ENCODE measurements around the gene TCEANC. TPM values are rescaled to one million over a fixed set of nuclear protein-coding genes. Genes with fewer than 3 reads are reported as not detected.

Gene TCEANC
- total RNA-seq, 1 experiment from 2014 or later, result 4.0 TPM

GRCh38 chrX:13697976-13698375 is 45.0 kb downstream of the TCEANC start:
- DNase-seq (ENCODE audit: unreplicated experiment), result no peak
- POLR2A ChIA-PET, result interaction anchor here (1.3 to 15.4 kb wide), 5 partner anchors 9 to 37 kb away, joined by 4 to 213 read pairs (median 6); partner anchors contain the start of genes OFD1, RAB9A and TRAPPC2
- H3K27ac Mint-ChIP-seq (ENCODE audit: low read depth, unreplicated experiment), result no peak overlapping the region
- H3K4me1 Mint-ChIP-seq (ENCODE audit: insufficient read depth, unreplicated experiment), result peaks cover 41% of the 10 kb centered on the region
- intact Hi-C loops (cut with micrococcal nuclease), result no loop called here
- BruUV-seq (replicated peaks), result no TSS peak
- no peaks in the 10 kb centered on the region for H3K9me3 Mint-ChIP-seq (ENCODE audit: unreplicated experiment)
- H3K4me3 Mint-ChIP-seq (ENCODE audit: unreplicated experiment), result no peak overlapping the region
- H3K27me3 Mint-ChIP-seq (ENCODE audit: insufficient read depth, unreplicated experiment), result no peaks in the 10 kb centered on the region
- TF ChIP-seq, protein P1, sequence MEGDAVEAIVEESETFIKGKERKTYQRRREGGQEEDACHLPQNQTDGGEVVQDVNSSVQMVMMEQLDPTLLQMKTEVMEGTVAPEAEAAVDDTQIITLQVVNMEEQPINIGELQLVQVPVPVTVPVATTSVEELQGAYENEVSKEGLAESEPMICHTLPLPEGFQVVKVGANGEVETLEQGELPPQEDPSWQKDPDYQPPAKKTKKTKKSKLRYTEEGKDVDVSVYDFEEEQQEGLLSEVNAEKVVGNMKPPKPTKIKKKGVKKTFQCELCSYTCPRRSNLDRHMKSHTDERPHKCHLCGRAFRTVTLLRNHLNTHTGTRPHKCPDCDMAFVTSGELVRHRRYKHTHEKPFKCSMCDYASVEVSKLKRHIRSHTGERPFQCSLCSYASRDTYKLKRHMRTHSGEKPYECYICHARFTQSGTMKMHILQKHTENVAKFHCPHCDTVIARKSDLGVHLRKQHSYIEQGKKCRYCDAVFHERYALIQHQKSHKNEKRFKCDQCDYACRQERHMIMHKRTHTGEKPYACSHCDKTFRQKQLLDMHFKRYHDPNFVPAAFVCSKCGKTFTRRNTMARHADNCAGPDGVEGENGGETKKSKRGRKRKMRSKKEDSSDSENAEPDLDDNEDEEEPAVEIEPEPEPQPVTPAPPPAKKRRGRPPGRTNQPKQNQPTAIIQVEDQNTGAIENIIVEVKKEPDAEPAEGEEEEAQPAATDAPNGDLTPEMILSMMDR (IDR thresholded peaks at IDR 0.05; ENCODE audit: unreplicated experiment), result no peak
- H3K36me3 Mint-ChIP-seq (ENCODE audit: insufficient read depth, unreplicated experiment), result peaks cover 14% of the 10 kb centered on the region
- CTCF ChIA-PET, result interaction anchor here (0.6 to 1.1 kb wide), 4 partner anchors 25 to 739 kb away, joined by 3 to 4 read pairs (median 4); no protein-coding TSS in a partner anchor

DNA sequence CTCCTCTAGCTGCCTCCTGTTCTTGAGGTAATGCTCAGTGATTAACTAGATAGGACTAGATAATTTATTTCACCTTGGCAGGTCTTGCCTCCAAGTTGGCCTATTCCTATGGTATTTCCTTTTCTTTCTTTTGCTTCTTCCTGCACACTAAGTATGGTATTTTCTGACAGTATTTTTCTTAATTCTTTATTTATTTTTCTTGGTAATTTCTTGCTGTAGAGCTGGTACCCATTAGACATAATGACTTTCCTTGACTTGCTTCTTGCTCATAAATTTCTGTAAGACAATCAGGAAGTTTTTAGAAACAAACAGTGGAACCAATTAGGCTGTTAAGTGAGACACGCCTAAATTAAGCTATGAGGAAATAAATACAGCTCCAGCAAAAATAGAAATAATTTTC is 45.5 kb downstream of the TCEANC start:
- CTCF ChIA-PET, result interaction anchor here (0.6 to 1.2 kb wide), 5 partner anchors 44 to 739 kb away, joined by 3 to 6 read pairs (median 3); no protein-coding TSS in a partner anchor
- Mint-ChIP-seq H3K27ac (ENCODE audit: low read depth, unreplicated experiment) (no peak overlapping the region), H3K4me3 (ENCODE audit: unreplicated experiment) (no peak overlapping the region), H3K9me3 (ENCODE audit: unreplicated experiment) (no peaks in the 10 kb centered on the region), H3K36me3 (ENCODE audit: insufficient read depth, unreplicated experiment) (peaks cover 14% of the 10 kb centered on the region), H3K4me1 (ENCODE audit: insufficient read depth, unreplicated experiment) (peaks cover 37% of the 10 kb centered on the region), H3K27me3 (ENCODE audit: insufficient read depth, unreplicated experiment) (no peaks in the 10 kb centered on the region)
- intact Hi-C loops (cut with micrococcal nuclease), result no loop called here
- no peak for DNase-seq (ENCODE audit: unreplicated experiment)
- TF ChIP-seq, protein P1 (IDR thresholded peaks at IDR 0.05; ENCODE audit: unreplicated experiment), result no peak
- BruUV-seq (replicated peaks), result no TSS peak
- POLR2A ChIA-PET, result interaction anchor here (0.7 to 15.4 kb wide), 7 partner anchors 9 to 200 kb away, joined by 3 to 213 read pairs (median 6); partner anchors contain the start of genes OFD1, RAB9A and TRAPPC2

DNA sequence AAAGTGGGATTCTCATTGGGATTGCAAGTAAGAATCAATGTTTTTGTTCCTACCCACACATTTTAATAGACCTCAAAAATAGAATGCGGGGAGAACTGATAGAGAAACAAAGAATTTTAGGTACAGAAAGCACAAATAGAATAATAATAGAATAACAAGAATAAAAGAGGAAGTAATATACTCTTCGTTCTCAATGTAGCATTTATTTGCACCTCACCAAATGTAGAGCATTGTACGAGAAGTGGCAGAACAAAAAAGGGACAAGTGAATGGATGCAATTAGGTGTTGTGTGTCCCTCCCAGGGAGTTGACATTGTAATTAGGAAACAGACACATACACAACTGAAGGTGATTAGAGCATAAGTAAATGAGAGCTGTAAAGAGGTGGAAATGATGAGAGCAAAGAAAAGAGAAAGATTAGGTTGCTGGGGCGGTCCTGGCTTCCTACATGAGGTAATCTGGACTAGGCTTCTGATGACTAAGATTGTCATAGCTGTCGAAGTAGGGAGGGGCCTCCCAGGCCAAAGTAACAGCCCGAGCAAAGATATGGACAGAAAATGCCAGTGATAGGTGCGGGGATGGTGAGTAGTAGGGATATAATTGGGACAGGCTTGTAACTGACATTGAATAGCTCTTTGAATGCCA is 46.4 kb downstream of the TCEANC start:
- peaks cover 40% of the 10 kb centered on the region for H3K4me1 Mint-ChIP-seq (ENCODE audit: insufficient read depth, unreplicated experiment)
- ChIA-PET CTCF (interaction anchor here (0.5 to 1.2 kb wide), 6 partner anchors 26 to 863 kb away, joined by 3 to 4 read pairs (median 3); no protein-coding TSS in a partner anchor), POLR2A (interaction anchor here (0.7 to 15.4 kb wide), 7 partner anchors 9 to 199 kb away, joined by 3 to 213 read pairs (median 4); partner anchors contain the start of genes OFD1, RAB9A and TRAPPC2)

DNA sequence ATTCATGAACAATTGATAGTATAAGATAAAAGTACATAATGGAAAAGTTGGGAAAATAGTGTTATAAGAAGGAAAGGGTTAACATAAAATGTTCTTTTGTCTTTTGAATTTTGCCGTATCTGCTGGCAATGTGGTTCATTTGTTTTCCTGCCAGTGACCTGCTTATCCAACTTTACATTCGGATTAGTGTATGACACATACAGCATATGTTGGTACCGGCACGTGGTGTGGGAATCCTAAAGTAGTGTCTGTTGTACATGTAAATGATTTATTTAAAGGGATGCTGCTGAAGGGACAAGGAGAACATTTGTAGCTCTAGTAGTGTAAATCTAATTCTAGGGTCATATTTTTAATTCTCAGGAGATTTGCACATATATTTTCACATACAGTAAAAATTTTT is 47.4 kb downstream of the TCEANC start:
- intact Hi-C loops (cut with micrococcal nuclease), result no loop called here
- no TSS peak for BruUV-seq (replicated peaks)
- no peak overlapping the region for H3K4me3 Mint-ChIP-seq (ENCODE audit: unreplicated experiment)
- no peaks in the 10 kb centered on the region for H3K27me3 Mint-ChIP-seq (ENCODE audit: insufficient read depth, unreplicated experiment)
- peaks cover 40% of the 10 kb centered on the region for H3K4me1 Mint-ChIP-seq (ENCODE audit: insufficient read depth, unreplicated experiment)
- H3K9me3 Mint-ChIP-seq (ENCODE audit: unreplicated experiment), result no peaks in the 10 kb centered on the region
- TF ChIP-seq, protein P1 (IDR thresholded peaks at IDR 0.05; ENCODE audit: unreplicated experiment), result no peak
- no peak for DNase-seq (ENCODE audit: unreplicated experiment)
- ChIA-PET CTCF (interaction anchor here (0.6 to 0.8 kb wide), 2 partner anchors 36 to 40 kb away, joined by 3 read pairs; no protein-coding TSS in a partner anchor), POLR2A (interaction anchor here (0.7 to 15.4 kb wide), 4 partner anchors 10 to 41 kb away, joined by 3 to 213 read pairs (median 10); partner anchors contain the start of genes OFD1, RAB9A and TRAPPC2)
- no peak overlapping the region for H3K27ac Mint-ChIP-seq (ENCODE audit: low read depth, unreplicated experiment)
- H3K36me3 Mint-ChIP-seq (ENCODE audit: insufficient read depth, unreplicated experiment), result peaks cover 25% of the 10 kb centered on the region

More for the DNA sequence above, 46.4 kb downstream of the TCEANC start:
- peak; percentile 61 for DNase-seq (ENCODE audit: unreplicated experiment)
- no peak overlapping the region for H3K27ac Mint-ChIP-seq (ENCODE audit: low read depth, unreplicated experiment)
- intact Hi-C loops (cut with micrococcal nuclease), result no loop called here
- BruUV-seq (replicated peaks), result no TSS peak
- H3K36me3 Mint-ChIP-seq (ENCODE audit: insufficient read depth, unreplicated experiment), result peaks cover 21% of the 10 kb centered on the region
- no peaks in the 10 kb centered on the region for H3K27me3 Mint-ChIP-seq (ENCODE audit: insufficient read depth, unreplicated experiment)
- no peak overlapping the region for H3K4me3 Mint-ChIP-seq (ENCODE audit: unreplicated experiment)
- TF ChIP-seq, protein P1 (IDR thresholded peaks at IDR 0.05; ENCODE audit: unreplicated experiment), result no peak
- H3K9me3 Mint-ChIP-seq (ENCODE audit: unreplicated experiment), result no peaks in the 10 kb centered on the region

All from MCF 10A (cell line).